Activated T-cell treated with anti-CD3 and anti-CD28 coated beads, Interleukin-2, amount 50 U/mL, for 24 hours (primary cell): ENCODE measurements around the gene CACNB3.

Experiments
- DNase-seq: peaks from one replicate; pipeline ENCODE4 v3.0.0-alpha.2; 2020
- H3K27ac Mint-ChIP-seq: 2 replicates; pipeline ENCODE4 v1.8.0; 2020; ENCODE audit warnings: mild to moderate bottlenecking, mixed read lengths
- H3K27me3 Mint-ChIP-seq: 2 replicates; pipeline ENCODE4 v1.8.0; 2020; ENCODE audit warnings: mixed read lengths
- H3K36me3 Mint-ChIP-seq: 2 replicates; pipeline ENCODE4 v1.8.0; 2020; ENCODE audit warnings: low read depth, mixed read lengths
- H3K4me1 Mint-ChIP-seq: 2 replicates; pipeline ENCODE4 v1.8.0; 2020; ENCODE audit warnings: low read depth, mixed read lengths
- H3K4me3 Mint-ChIP-seq: 2 replicates; pipeline ENCODE4 v1.8.0; 2020; ENCODE audit warnings: mild to moderate bottlenecking, moderate library complexity, mixed read lengths
- H3K9me3 Mint-ChIP-seq: 2 replicates; pipeline ENCODE4 v1.8.0; 2020; ENCODE audit warnings: mixed read lengths

Gene CACNB3

GRCh38 chr12:48817873-48818830, at the start of gene CACNB3:
Gene CACNB3 (plus strand): TSS chr12:48818496. CDS start chr12:48818930, 434 bp downstream.
- H3K27ac Mint-ChIP-seq, result peak within 1 kb of the TSS; percentile 71
- no peaks in the 10 kb centered on the region for H3K9me3 Mint-ChIP-seq
- peaks cover 19% of the 10 kb centered on the region for H3K27me3 Mint-ChIP-seq
- peak within 1 kb of the TSS; percentile 83 for H3K4me3 Mint-ChIP-seq
- peaks cover 36% of the 10 kb centered on the region for H3K4me1 Mint-ChIP-seq
- DNase-seq, result peak; percentile 85
- H3K36me3 Mint-ChIP-seq, result peaks cover 2% of the 10 kb centered on the region

DNA sequence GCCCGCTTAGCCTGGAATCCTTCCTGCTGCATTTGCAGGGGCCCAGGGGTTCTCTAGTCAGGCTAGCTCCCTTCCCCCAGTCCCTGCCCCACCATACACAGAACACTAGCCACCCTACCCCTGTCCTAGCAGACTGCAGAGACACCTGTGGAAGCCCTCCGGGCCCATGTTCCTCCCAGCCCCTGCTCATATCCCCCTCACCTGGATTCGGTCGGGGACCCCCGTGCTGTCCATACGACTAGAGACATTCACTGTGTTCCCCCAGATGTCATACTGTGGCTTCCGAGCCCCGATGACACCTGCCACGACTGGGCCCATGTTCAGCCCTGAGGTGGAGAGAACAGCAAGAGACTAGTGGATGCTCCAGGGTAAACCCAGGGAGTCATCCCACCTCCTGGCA, 49.6 kb upstream of the CACNB3 start:
- peaks cover 5% of the 10 kb centered on the region for H3K27me3 Mint-ChIP-seq
- no peak overlapping the region for H3K27ac Mint-ChIP-seq
- H3K36me3 Mint-ChIP-seq, result no peaks in the 10 kb centered on the region
- H3K4me1 Mint-ChIP-seq, result peaks cover 11% of the 10 kb centered on the region
- H3K9me3 Mint-ChIP-seq, result no peaks in the 10 kb centered on the region
- no peak for DNase-seq
- H3K4me3 Mint-ChIP-seq, result no peak overlapping the region

GRCh38 chr12:48770756-48771155, 47.5 kb upstream of the CACNB3 start:
- DNase-seq, result no peak
- H3K4me3 Mint-ChIP-seq, result no peak overlapping the region
- H3K36me3 Mint-ChIP-seq, result no peaks in the 10 kb centered on the region
- H3K4me1 Mint-ChIP-seq, result peaks cover 7% of the 10 kb centered on the region
- H3K27ac Mint-ChIP-seq, result no peak overlapping the region
- H3K27me3 Mint-ChIP-seq, result no peaks in the 10 kb centered on the region
- H3K9me3 Mint-ChIP-seq, result no peaks in the 10 kb centered on the region

DNA sequence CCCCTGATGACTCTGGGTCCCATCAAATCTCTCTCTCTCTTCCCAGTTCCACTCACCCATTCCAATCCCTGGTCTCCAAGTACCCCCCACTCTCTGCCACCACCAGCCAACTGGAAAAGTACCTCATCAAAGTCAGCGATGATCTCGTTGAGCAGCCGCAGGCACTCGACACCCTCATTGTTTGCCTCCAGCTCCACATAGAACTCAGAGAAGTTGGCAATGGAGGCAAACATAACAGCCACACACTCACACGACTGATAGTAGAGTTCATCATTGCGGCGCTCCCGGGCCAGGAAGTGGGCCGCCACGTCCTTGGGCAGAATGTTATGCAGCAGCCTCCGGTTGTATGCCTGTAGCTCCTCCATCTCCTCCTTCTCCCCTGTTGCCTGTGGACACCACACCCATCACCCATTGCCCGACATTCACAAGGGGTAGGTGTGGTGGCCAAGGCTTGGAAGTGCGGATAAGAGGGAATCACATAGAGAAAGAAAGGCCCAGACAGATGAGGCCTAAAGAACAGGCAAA, 46.6 kb upstream of the CACNB3 start:
- no peaks in the 10 kb centered on the region for H3K27me3 Mint-ChIP-seq
- no peaks in the 10 kb centered on the region for H3K9me3 Mint-ChIP-seq
- no peaks in the 10 kb centered on the region for H3K4me1 Mint-ChIP-seq
- H3K4me3 Mint-ChIP-seq, result no peak overlapping the region
- no peak overlapping the region for H3K27ac Mint-ChIP-seq
- H3K36me3 Mint-ChIP-seq, result no peaks in the 10 kb centered on the region
- DNase-seq, result no peak

DNA sequence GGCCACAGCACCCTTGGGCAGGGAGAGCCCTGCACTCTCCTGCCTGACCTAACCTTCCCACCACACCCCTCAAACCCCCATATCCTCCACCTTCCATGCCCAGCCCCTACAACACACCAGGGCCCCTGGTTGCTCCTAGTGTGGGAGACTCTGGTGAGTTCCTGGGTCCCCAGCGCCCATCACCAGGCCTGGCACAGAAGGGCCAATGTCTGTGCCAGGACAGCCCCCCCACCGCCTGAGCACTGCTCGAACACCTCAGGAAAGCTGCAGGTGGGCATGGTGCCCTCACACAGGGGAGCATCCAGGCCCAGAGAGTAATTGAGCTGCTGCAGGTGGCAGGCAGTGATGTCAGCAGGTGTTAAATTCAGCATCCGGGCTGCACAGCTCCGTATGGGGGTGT, 44.6 kb upstream of the CACNB3 start:
- Mint-ChIP-seq H3K9me3 (no peaks in the 10 kb centered on the region), H3K36me3 (no peaks in the 10 kb centered on the region), H3K27me3 (no peaks in the 10 kb centered on the region), H3K4me1 (no peaks in the 10 kb centered on the region), H3K4me3 (no peak overlapping the region), H3K27ac (no peak overlapping the region)
- no peak for DNase-seq

- Mint-ChIP-seq H3K9me3 (no peaks in the 10 kb centered on the region), H3K36me3 (no peaks in the 10 kb centered on the region), H3K27me3 (no peaks in the 10 kb centered on the region), H3K27ac (no peak overlapping the region), H3K4me3 (no peak overlapping the region), H3K4me1 (no peaks in the 10 kb centered on the region)
- DNase-seq, result no peak
These were observed 43.8 kb upstream of the CACNB3 start for GRCh38 chr12:48774516-48774915.

- H3K9me3 Mint-ChIP-seq, result no peaks in the 10 kb centered on the region
- H3K27me3 Mint-ChIP-seq, result no peaks in the 10 kb centered on the region
- H3K4me3 Mint-ChIP-seq, result no peak overlapping the region
- no peak for DNase-seq
- H3K36me3 Mint-ChIP-seq, result no peaks in the 10 kb centered on the region
- no peaks in the 10 kb centered on the region for H3K4me1 Mint-ChIP-seq
- no peak overlapping the region for H3K27ac Mint-ChIP-seq
These were observed 43.0 kb upstream of the CACNB3 start for GRCh38 chr12:48775299-48775698.

GRCh38 chr12:48775991-48776649, 42.2 kb upstream of the CACNB3 start:
- no peaks in the 10 kb centered on the region for H3K4me1 Mint-ChIP-seq
- H3K4me3 Mint-ChIP-seq, result no peak overlapping the region
- no peaks in the 10 kb centered on the region for H3K9me3 Mint-ChIP-seq
- no peaks in the 10 kb centered on the region for H3K27me3 Mint-ChIP-seq
- no peak overlapping the region for H3K27ac Mint-ChIP-seq
- H3K36me3 Mint-ChIP-seq, result no peaks in the 10 kb centered on the region
- no peak for DNase-seq

DNA sequence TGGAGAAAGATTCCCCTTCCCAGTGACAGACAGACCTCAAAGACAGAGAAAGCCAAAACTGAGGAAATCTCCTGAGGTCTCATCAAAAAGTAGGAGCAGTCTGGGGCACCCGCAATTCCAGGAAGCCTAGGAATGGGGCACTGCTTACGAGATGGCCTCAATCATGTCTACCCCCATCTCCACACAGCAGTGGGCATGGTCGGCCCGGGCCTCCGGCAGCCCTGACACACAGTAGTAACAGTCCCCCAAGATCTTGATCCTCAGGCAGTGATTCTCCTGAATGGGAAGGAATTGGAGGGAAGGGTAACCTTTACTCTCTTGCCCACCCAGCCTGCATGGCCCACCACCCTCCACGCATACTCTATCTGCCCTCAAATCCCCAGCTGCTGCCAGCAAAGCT, 41.3 kb upstream of the CACNB3 start:
- Mint-ChIP-seq H3K27ac (no peak overlapping the region), H3K4me3 (no peak overlapping the region), H3K9me3 (no peaks in the 10 kb centered on the region), H3K36me3 (no peaks in the 10 kb centered on the region), H3K27me3 (no peaks in the 10 kb centered on the region), H3K4me1 (no peaks in the 10 kb centered on the region)
- no peak for DNase-seq

DNA sequence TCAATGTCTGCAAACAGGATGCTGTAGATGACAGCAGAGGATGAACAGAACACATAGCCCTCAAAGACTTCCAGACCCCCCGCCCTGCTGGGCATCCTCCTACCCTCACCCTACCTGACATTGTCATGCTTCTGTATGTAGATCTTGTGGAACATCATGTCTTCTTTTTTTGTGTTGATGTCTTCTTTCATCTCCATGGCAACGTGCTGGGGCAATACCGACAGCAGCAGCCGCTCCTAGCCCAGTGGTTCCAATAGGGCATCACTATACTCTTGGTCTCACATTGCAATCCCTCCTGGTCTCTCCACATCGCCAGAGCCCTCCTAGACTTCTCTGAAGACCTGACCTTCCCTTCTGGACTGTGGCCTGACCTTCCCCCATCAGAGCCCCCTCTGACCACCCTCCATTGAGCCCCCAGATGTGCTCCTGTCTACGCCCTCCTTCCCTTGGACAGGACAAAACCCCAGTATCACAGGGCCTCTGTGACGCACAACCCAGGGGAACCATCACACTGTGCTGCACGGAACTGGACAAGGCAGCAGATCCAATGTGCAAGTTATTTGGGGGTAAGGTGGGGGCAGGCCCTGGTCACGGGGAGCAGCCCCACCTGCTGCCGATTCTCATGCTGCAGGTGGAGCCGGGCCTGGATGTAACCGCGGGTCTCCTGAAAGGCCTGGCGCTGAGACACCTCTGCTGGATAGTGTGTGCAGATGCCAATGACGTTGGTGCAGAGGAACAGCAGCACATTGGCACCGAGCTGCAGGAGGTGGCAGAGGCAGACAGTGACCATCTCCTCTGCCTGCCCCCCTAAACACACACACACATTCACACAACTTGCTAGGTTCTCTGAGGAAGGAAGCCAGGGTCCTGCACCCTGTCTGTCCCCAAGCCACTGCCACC, 40.5 kb upstream of the CACNB3 start:
- Mint-ChIP-seq H3K27ac (no peak overlapping the region), H3K4me1 (no peaks in the 10 kb centered on the region), H3K4me3 (no peak overlapping the region), H3K36me3 (no peaks in the 10 kb centered on the region), H3K9me3 (no peaks in the 10 kb centered on the region), H3K27me3 (no peaks in the 10 kb centered on the region)
- no peak for DNase-seq

- no peaks in the 10 kb centered on the region for H3K4me1 Mint-ChIP-seq
- DNase-seq, result no peak
- no peak overlapping the region for H3K27ac Mint-ChIP-seq
- no peaks in the 10 kb centered on the region for H3K9me3 Mint-ChIP-seq
- H3K4me3 Mint-ChIP-seq, result no peak overlapping the region
- H3K36me3 Mint-ChIP-seq, result no peaks in the 10 kb centered on the region
- peaks cover 5% of the 10 kb centered on the region for H3K27me3 Mint-ChIP-seq
These were observed 38.4 kb upstream of the CACNB3 start for GRCh38 chr12:48779869-48780268.

DNA sequence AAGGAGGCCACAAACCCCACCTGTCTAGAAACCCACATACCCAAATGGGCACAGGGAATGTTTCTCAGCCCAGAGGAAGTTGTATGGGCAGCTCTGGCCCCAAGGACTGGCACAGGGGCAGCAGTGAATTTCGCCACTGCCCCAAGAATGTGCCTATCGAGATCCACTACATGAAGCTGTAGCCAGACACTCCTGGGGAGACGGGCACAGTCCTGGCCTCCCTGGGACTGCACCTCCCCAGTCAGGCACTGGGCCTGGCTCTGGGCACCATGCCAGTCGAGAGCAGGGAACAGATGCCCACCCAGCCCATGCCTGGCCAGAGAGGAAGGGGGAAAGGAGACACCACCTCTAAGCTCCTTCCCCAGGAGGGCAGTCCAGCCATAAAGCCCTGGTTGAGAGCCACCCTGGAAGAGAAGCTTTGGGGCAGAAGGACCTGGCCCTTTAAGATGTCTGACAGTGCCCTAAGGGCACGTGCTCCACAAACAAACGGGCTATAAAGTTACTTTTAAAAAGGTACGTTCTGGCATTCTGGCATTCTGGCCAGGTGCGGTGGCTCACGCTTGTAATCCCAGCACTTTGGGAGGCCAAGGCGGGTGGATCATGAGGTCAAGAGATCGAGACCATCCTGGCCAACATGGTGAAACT, 37.8 kb upstream of the CACNB3 start:
- H3K27me3 Mint-ChIP-seq, result peaks cover 10% of the 10 kb centered on the region
- H3K27ac Mint-ChIP-seq, result no peak overlapping the region
- H3K4me3 Mint-ChIP-seq, result no peak overlapping the region
- no peaks in the 10 kb centered on the region for H3K9me3 Mint-ChIP-seq
- H3K36me3 Mint-ChIP-seq, result no peaks in the 10 kb centered on the region
- DNase-seq, result no peak
- H3K4me1 Mint-ChIP-seq, result no peaks in the 10 kb centered on the region

DNA sequence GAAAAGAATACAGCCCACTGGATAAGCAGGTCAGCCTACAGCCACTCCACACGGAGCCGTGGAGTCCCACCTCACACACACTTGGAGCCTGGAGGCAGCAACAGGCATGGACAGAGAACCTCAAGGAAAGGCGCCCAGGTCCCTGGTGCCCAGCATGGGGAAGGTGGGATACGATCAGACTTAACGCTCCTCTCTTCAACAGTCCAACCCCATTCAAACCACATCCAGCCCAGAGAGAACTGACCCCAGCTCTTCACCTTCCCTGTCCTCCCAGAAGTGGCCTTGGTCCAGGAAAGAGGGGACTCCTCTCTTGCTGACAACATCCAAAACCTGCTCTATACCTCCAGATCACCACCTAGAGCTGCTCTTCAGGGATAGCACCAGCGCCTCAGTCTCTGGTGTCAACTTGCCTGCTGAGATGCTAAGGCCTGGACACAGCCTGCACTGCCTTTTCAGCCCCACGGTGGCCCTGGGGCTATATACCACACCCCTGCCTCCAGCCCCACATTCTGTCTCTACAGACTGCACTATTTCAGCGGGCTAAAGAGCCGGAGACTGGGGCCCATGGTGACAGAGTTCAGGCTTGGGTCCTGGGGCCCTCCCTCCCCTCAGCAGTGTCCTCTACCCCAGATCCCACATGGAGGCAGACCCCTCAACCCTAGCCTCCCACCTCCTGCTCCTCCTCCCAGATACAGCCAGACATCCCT, 36.4 kb upstream of the CACNB3 start:
- H3K27ac Mint-ChIP-seq, result no peak overlapping the region
- no peak for DNase-seq
- no peaks in the 10 kb centered on the region for H3K36me3 Mint-ChIP-seq
- H3K27me3 Mint-ChIP-seq, result peaks cover 24% of the 10 kb centered on the region
- H3K4me1 Mint-ChIP-seq, result no peaks in the 10 kb centered on the region
- H3K4me3 Mint-ChIP-seq, result no peak overlapping the region
- no peaks in the 10 kb centered on the region for H3K9me3 Mint-ChIP-seq
